ENCODE results near the gene ATP8B3. TPM values are rescaled to one million over a fixed set of nuclear protein-coding genes. Genes with fewer than 3 reads are reported as not detected.
A peak's percentile ranks its signal among the peaks of the same experiment; 100 is the strongest.
"Not testable (repeated sequence)": the region's sequence is repeated elsewhere in the genome, so short reads cannot be mapped to it uniquely, and the experiment has no call there.

Gene ATP8B3
- total RNA-seq, 3 donors from 2014 or later: 0.37 to 0.66 (median 0.43) TPM

DNA sequence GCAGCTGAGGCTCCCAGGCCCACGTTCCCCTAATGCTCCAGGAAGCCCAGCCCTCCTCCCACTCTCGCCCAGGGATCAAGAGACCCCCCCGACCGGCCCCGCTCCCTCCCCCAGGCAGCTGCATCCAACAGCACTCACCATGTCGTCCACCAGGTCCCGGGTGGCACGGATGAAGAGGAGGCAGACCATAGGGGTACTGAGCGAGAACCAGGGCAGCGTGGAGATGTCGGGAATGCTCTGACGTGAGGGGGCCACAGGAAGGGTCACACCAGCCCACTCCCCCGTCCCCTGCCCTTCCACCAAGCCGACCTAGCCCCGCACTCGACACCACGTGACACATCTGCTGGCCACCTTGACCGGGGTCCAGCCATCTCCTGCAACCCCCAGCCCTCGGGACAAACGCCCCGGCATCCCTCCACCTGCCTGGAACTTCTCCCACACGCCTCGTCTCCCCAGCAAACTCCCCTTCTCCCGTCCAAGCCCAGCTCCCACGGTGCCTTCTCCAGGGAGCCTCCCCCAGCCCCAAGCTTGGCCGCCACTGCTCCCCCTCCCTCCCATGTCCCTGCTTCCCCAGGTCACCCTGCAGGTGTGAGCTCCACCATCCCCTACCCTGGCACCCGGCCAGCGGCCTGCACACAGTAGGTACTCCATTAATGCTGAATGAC is 4.9 kb downstream of the ATP8B3 start:
- Mint-ChIP-seq H3K4me1 (ENCODE audit: low read depth) (peaks cover 3% of the 10 kb centered on the region), H3K4me3 (no peak overlapping the region), H3K9me3 (no peaks in the 10 kb centered on the region), H3K36me3 (ENCODE audit: insufficient read depth) (no peaks in the 10 kb centered on the region), H3K27me3 (ENCODE audit: low read depth) (no peaks in the 10 kb centered on the region)
- ATAC-seq: no peak
- DNase-seq: no peak

DNA sequence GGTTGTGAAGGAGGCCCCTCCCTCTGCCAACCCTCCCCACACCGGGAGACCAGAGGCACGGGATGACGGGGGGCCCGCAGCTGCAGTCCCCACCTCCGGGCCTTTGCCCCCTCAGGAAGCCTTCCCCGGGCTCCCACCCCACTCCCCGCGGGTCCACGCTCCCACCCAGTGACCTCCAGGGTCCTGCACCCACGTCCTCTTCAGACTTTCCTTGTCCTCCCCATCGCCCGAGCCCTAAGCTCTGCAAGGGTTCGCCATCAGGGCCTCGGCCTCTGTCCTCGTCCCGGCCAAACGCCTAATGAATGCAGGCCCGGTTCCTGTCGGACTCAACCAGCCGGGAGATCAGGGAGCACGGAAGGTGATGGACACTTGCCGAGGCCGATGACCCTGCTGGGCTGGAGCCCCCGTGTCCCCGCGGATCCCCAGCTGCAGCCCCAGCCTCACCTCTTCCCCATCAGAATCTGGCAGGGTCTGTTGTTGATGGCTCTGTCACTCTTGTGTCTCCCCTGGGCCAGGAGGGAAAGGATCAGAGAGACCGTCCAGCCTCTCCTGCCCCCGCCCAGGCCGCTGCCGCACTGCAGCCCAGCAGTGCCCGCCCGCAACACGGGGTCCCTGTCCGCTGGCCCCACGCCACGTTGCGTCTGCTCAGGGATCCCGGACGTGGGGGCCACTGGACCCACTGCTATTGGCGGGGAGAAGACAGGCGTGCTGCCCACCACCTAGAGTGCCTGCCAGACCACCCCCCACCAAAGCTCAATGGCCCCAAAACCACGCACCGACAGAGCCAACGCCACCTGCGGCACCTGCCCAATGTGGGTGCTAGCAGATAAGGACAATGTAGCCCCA is 5.7 kb downstream of the ATP8B3 start:
- DNase-seq (no peak), ATAC-seq (no peak)
- no peaks in the 10 kb centered on the region for H3K9me3 Mint-ChIP-seq
- no peaks in the 10 kb centered on the region for H3K27me3 Mint-ChIP-seq (ENCODE audit: low read depth)
- H3K4me3 Mint-ChIP-seq: no peak overlapping the region
- no peaks in the 10 kb centered on the region for H3K36me3 Mint-ChIP-seq (ENCODE audit: insufficient read depth)
- H3K4me1 Mint-ChIP-seq (ENCODE audit: low read depth): peaks cover 1% of the 10 kb centered on the region

DNA sequence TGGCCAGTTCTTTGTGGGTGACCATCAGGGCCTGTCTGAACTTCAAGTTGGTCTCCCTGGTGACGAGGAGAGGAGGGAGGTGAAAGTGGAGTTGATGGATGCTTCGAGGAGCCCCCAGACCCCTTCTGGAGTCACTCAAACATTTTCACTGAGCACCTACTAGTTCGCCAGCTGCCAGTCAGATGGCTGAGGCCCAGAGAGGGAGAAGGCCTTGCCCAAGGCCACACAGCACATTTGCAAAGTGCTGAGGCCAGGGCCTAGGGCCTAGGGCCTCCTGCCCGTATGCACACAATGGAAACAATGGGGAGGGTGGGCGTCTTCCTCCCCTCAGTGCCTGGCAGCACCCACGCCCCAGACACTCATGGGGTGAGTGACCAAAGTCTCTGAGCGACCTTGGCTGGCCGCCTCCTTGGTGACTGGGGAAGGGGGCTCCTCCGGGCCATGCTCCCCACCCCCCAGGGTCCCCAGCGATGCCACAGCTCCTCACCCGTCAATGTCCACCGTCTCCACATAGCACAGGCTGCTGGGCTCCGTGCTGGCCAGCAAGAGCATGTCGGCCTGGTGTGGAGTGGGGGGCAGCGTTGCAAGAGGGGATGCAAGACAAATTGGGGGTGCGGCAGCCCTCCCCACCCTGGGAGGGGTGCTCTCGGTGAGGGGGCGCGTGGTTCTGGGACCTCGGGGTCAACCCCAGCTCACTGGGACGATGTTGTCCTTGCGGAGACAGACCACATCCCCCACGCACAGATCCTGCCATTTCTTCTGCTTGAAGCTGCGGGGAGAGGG is 6.5 kb downstream of the ATP8B3 start:
- no peak for ATAC-seq
- Mint-ChIP-seq H3K27me3 (ENCODE audit: low read depth) (no peaks in the 10 kb centered on the region), H3K4me3 (no peak overlapping the region), H3K4me1 (ENCODE audit: low read depth) (no peaks in the 10 kb centered on the region), H3K36me3 (ENCODE audit: insufficient read depth) (no peaks in the 10 kb centered on the region), H3K9me3 (no peaks in the 10 kb centered on the region)
- DNase-seq: no peak

DNA sequence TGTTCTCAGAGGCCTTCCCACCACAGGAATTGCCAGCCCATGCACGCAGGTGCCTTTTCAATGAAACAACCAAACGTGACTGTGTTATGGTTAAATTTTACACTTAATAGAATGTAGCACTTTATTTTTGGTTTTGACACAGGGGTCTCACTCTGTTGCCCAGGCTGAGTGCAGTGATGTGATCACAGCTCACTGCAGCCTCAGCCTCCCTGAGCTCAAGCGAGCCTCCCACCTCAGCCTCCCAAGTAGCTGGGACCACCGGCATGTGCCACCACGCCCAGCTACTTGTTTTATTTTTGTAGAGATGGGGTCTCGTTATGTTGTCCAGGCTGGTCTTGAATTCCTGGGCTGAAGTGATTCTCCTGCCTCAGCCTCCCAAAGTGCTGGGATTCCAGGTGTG is 7.2 kb downstream of the ATP8B3 start:
- Mint-ChIP-seq H3K27me3 (ENCODE audit: low read depth) (no peaks in the 10 kb centered on the region), H3K4me3 (no peak overlapping the region), H3K36me3 (ENCODE audit: insufficient read depth) (peaks cover 3% of the 10 kb centered on the region), H3K4me1 (ENCODE audit: low read depth) (no peaks in the 10 kb centered on the region), H3K9me3 (no peaks in the 10 kb centered on the region)
- DNase-seq: no peak
- ATAC-seq: no peak

DNA sequence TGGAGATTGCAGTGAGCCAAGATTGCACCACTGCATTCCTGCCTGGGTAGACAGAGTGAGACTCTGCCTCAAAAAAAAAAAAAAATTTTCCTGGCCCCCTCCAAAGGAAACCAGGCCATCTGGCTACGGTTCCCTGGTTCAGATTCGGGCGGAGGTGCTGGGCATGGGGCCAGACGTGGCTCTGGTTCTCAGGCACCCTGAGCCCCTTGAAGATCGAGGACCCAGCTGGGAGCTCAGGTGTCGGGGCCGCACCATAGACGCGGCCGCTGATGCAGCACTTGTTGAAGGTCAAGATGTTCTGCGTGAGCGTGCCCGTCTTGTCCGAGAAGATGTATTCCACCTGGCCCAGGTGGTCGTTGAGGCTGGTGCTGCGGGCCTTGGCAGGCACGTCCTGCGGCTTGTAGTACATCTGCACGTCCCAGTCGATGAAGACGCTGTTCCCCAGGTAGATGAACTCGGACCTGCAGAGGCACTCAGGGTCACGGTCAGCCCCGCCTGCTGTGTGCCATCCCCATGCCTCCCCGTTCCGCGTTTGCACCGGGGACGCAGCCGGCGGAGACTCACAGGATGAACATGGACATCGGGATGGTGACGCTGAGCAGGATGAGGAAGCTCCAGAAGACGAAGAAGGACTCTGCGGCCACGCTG is 12.3 kb downstream of the ATP8B3 start:
- no peaks in the 10 kb centered on the region for H3K27me3 Mint-ChIP-seq (ENCODE audit: low read depth)
- H3K4me3 Mint-ChIP-seq: no peak overlapping the region
- H3K36me3 Mint-ChIP-seq (ENCODE audit: insufficient read depth): peaks cover 5% of the 10 kb centered on the region
- ATAC-seq (no peak), DNase-seq (no peak)
- H3K9me3 Mint-ChIP-seq: no peaks in the 10 kb centered on the region
- no peaks in the 10 kb centered on the region for H3K4me1 Mint-ChIP-seq (ENCODE audit: low read depth)

DNA sequence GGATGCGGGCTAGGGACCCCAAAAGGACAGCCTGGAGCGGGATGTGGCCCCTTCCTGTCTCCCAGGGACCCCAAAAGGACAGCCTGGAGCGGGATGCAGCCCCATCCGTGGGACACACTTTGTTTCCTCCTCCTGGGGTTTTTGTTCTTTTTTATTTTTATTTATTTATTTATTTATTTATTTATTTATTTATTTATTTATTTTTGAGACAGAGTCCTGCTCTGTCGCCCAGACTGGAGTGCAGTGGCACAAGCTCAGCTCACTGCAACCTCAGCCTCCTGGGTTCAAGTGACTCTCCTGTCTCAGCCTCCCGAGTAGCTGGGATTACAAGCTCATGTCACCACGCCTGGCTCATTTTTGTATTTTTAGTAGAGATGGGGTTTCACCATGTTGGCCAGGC is 14.8 kb downstream of the ATP8B3 start:
- H3K4me3 Mint-ChIP-seq; DNase-seq; ATAC-seq; H3K36me3 Mint-ChIP-seq (ENCODE audit: insufficient read depth); H3K27me3 Mint-ChIP-seq (ENCODE audit: low read depth); H3K4me1 Mint-ChIP-seq (ENCODE audit: low read depth); H3K9me3 Mint-ChIP-seq: not testable (repeated sequence)

DNA sequence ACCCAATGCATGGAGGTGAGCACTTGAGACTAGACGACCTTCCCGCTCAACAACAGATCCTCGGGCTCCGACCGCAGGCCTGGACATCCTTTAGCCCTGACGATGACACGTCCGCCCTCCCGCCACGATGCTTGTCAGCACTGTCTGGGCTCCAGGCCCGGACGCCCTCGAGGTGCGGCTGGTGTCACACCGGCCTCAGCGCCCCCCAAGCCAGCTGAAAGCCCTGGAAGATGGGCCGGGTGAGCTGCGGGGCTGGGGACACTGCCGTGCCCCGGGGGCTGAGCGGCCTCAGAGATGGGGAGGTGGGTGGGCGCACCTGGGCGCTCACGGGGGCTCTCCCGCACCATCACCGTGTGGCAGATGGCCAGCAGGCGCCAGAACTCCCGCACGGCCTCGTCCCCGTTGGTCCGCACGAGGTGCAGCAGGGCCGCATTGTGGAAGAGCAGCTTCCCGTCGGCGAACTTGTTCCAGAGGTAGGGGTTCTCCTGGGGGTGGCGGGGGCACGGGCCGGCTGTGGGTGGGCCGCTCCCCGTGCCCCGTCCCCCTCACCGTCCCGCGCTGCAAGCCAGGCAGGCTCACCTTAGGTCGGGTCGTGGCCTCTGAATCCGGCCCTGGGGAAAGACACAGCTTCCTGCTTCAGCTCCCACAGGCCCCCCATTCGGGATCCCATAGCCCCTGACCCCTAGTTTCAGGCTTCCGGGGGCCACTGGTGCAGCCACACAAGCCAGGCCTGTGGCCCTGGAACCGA is 15.5 kb downstream of the ATP8B3 start:
- ATAC-seq (no peak), DNase-seq (no peak)
- peaks cover 6% of the 10 kb centered on the region for H3K27me3 Mint-ChIP-seq (ENCODE audit: low read depth)
- peaks cover 5% of the 10 kb centered on the region for H3K36me3 Mint-ChIP-seq (ENCODE audit: insufficient read depth)
- no peaks in the 10 kb centered on the region for H3K9me3 Mint-ChIP-seq
- H3K4me1 Mint-ChIP-seq (ENCODE audit: low read depth): no peaks in the 10 kb centered on the region
- H3K4me3 Mint-ChIP-seq: no peak overlapping the region

DNA sequence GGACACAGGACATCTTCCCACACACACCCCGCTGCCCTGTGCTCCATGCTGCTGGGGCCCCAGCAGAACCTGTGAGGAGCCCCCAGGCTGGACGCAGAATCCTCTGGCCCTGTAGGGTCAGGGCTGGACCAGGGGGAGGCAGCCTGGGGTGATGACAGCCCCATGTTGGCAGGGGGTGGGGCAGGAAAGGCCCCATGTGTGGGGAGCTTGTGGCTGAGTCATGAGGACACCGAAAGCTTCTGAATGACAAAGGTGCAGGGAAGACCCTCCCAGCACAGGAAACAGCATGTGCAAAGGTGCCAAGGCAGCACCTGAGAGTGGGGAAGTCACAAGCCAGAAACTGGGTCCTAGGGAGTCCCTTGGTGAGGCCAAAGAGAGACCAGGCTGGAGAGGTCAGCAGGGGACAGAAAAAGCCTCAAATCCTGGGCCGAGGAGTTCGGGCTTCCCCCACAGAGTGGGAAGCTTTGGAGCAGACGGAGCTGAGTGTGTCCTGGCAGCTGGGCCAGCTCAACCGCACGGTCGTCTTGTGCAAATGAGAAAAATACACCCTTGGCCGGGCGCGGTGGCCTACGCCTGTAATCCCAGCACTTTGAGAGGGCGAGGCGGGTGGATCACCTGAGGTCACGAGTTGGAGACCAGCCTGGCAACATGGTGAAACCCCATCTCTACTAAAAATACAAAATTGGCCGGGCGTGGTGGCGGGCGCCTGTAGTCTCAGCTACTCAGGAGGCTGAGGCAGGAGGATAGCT is 17.5 kb downstream of the ATP8B3 start:
- ATAC-seq (peak in 1 of 2 donors; percentile 42), DNase-seq (no peak)
- peaks cover 9% of the 10 kb centered on the region for H3K27me3 Mint-ChIP-seq (ENCODE audit: low read depth)
- H3K4me1 Mint-ChIP-seq (ENCODE audit: low read depth): peaks cover 1% of the 10 kb centered on the region
- no peak overlapping the region for H3K4me3 Mint-ChIP-seq
- no peaks in the 10 kb centered on the region for H3K36me3 Mint-ChIP-seq (ENCODE audit: insufficient read depth)
- no peaks in the 10 kb centered on the region for H3K9me3 Mint-ChIP-seq

DNA sequence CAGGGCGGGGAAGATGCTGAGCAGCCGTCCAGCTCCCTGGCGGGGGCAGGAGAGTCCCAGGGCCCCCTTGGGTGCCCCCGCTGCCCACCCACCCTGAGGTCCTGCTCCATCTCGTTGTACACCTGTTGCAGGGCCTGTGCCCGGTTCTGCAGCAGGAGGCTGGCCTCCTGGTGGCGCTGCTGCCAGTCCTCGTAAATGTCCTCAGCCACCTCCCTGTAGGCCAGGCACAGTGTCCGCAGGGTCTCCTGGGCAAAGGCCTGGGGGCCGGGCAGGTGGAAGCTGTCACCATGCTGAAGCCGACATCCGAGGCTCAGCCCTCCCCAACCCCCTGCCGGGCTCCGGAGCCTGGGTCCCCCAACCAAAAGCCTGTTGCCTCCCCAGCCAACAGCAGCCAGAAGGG is 20.2 kb downstream of the ATP8B3 start:
- DNase-seq (no peak), ATAC-seq (no peak)
- Mint-ChIP-seq H3K36me3 (ENCODE audit: insufficient read depth) (no peaks in the 10 kb centered on the region), H3K9me3 (no peaks in the 10 kb centered on the region), H3K4me3 (no peak overlapping the region), H3K27me3 (ENCODE audit: low read depth) (peaks cover 20% of the 10 kb centered on the region), H3K4me1 (ENCODE audit: low read depth) (peaks cover 1% of the 10 kb centered on the region)

DNA sequence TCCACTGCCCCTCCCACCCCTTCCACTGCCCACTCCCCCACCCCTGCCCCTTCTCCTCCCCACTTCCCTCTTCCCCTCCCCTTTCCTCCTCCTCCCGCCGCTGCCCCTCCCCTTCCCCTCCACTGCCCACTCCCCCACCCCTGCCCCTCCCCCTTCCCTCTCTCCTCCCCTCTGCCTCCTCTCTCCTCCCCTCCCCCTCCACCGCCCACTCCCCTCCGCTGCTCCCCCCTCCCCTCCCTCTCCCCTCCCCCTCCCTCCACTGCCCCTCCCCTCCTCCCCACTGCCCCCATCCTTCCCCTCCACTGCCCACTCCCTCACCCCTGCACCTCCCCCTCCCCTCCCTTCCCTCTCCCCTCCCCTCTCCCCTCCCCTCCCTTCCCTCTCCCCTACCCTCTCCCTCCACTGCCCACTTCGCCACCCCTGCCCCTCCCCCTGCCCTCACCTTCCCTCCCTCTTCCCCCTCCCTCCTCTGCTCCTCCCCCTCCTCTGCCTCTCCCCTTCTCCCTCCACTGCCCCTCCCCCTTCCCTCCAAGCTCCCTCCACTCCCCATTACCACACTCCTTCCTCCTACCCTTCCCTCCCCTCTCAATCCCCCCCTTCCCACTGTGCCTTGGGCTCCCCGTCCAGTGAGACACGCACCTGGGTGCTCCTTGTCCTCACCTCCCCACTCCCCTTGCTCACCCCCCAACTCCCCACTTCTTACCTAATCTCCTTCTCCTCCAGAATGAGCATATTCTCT is 21.9 kb downstream of the ATP8B3 start:
- H3K4me3 Mint-ChIP-seq: no peak overlapping the region
- no peaks in the 10 kb centered on the region for H3K36me3 Mint-ChIP-seq (ENCODE audit: insufficient read depth)
- H3K4me1 Mint-ChIP-seq (ENCODE audit: low read depth): peaks cover 1% of the 10 kb centered on the region
- H3K27me3 Mint-ChIP-seq (ENCODE audit: low read depth): peaks cover 24% of the 10 kb centered on the region
- ATAC-seq (no peak), DNase-seq (no peak)
- H3K9me3 Mint-ChIP-seq: no peaks in the 10 kb centered on the region

DNA sequence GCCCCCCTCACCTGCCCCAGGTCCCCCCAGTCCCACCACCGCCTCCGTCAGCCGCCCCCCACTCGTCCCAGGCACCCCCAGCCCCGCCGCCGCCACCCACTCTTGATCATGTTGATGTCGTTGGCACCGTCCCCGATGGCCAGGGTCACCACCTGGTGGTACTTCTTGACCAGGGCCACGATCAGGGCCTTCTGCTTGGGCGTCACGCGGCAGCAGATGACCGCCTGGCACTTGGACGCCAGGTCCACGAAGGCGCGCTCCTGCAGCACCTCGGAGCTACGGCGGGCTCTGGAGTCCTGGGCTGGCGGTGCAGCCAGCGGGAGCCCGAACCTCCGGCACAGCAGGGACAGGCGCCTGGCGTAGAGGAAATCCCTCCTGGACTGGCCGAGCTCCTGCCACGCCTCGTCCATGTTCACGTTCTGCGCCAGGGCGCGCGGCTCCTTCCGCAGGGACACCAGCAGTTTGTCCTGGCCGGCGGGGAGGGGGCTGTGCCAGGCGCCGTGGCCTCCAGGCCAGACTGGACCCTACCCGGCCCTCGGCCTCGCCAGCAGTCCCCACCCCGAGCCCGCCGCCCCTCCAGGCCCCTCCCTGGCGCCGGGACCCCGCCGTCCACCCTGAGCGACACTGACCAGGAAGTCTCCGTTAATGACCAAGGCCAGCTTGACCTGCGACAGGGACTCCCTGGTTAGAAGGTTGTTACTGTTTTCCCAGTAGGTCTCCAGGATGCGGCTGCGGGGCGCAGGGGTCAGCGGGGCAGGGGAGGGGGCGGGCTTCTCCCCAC is 22.6 kb downstream of the ATP8B3 start:
- ATAC-seq: no peak
- no peaks in the 10 kb centered on the region for H3K36me3 Mint-ChIP-seq (ENCODE audit: insufficient read depth)
- no peak overlapping the region for H3K4me3 Mint-ChIP-seq
- H3K27me3 Mint-ChIP-seq (ENCODE audit: low read depth): peaks cover 24% of the 10 kb centered on the region
- peaks cover 1% of the 10 kb centered on the region for H3K4me1 Mint-ChIP-seq (ENCODE audit: low read depth)
- no peak for DNase-seq
- no peaks in the 10 kb centered on the region for H3K9me3 Mint-ChIP-seq

DNA sequence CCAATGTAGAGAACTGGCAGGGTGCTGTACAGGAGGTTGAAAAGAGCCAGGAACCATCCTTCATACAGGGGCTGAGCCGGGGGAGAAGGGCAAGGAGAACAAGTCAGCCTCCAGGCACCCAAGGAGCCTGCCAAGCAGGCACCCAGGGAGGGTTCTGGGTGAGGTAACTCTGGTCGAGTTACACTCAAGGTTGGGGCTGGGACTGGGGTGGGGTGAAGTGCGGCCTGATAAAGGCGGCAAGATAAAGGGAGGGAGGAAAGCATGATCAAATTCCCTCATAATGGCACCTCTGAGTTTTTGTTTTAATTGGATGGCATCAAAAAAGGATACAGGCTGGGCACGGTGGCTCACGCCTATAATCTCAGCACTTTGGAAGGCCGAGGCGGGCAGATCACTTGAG is 25.0 kb downstream of the ATP8B3 start:
- no peaks in the 10 kb centered on the region for H3K9me3 Mint-ChIP-seq
- H3K27me3 Mint-ChIP-seq (ENCODE audit: low read depth): peaks cover 39% of the 10 kb centered on the region
- no peaks in the 10 kb centered on the region for H3K36me3 Mint-ChIP-seq (ENCODE audit: insufficient read depth)
- peaks cover 1% of the 10 kb centered on the region for H3K4me1 Mint-ChIP-seq (ENCODE audit: low read depth)
- H3K4me3 Mint-ChIP-seq: no peak overlapping the region
- DNase-seq (no peak), ATAC-seq (no peak)
